Tibial nerve (tissue), 3 donors: Measurements from ENCODE around the gene NCAPH2.

Experiments
- POLR2A ChIP-seq, 2 donors: fragments of 450-650 bp; IDR thresholded peaks; one replicate each; pipeline ENCODE4 v1.6.1; 2017; ENCODE audit warnings: antibody characterized with exemption in 2 of 2, mild to moderate bottlenecking in 2 of 2, moderate library complexity in 2 of 2
- TF ChIP-seq, protein P1 (sequence below), 5 experiments: fragments of 200-600 bp in 3 of 5; fragments of 450-650 bp in 2 of 5; sonication (generic) in 3 of 5; IDR thresholded peaks; one replicate each; pipeline ENCODE4 v1.5.1; 2016 to 2019; ENCODE audit warnings: antibody characterized with exemption in 5 of 5, mild to moderate bottlenecking in 3 of 5, moderate library complexity in 2 of 5

GRCh38 chr22:50459496-50460140, 48.4 kb upstream of the NCAPH2 start:
- TF ChIP-seq, protein P1, sequence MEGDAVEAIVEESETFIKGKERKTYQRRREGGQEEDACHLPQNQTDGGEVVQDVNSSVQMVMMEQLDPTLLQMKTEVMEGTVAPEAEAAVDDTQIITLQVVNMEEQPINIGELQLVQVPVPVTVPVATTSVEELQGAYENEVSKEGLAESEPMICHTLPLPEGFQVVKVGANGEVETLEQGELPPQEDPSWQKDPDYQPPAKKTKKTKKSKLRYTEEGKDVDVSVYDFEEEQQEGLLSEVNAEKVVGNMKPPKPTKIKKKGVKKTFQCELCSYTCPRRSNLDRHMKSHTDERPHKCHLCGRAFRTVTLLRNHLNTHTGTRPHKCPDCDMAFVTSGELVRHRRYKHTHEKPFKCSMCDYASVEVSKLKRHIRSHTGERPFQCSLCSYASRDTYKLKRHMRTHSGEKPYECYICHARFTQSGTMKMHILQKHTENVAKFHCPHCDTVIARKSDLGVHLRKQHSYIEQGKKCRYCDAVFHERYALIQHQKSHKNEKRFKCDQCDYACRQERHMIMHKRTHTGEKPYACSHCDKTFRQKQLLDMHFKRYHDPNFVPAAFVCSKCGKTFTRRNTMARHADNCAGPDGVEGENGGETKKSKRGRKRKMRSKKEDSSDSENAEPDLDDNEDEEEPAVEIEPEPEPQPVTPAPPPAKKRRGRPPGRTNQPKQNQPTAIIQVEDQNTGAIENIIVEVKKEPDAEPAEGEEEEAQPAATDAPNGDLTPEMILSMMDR (IDR thresholded peaks at IDR 0.05) = no peak
- no peak for TF ChIP-seq POLR2A (IDR thresholded peaks at IDR 0.05)
